Measurements from ENCODE around the gene DPYSL5. TPM values are rescaled to one million over a fixed set of nuclear protein-coding genes. Genes with fewer than 3 reads are reported as not detected.
A peak's percentile ranks its signal among the peaks of the same experiment; 100 is the strongest.

DPYSL5 gene
- polyA plus RNA-seq, 1 donor = 7.1 TPM

DNA sequence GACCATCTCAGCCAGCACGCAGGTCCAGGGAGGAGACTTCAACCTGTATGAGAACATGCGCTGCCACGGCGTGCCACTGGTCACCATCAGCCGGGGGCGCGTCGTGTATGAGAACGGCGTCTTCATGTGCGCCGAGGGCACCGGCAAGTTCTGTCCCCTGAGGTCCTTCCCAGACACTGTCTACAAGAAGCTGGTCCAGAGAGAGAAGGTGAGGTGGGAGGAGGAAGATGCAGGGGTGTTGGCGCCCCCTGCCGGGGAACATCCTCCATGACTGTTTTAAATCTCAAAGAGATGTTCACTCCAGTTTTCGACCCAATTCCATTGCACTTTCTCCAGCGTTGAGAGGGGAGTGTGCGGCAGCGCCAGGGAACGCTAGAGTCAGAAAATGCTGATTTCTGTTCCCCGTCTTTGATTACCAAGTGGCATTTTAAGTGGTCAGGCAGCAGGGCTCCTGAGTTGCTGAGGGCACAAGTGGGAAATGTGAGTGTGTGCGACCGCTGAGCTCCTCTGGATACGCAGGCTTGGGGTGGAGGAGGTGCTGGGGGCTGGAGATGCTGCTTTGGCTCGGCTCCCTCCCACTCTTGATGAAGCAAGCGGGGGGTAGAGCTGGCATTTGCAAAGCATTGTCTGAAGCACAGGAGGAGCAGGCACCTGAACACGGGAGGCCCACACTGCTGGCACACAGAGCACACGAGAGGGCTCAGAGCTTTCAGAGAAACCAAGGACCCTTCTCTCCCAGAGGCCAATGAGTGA lies 94.8 kb downstream of the DPYSL5 start:
- H3K27me3 ChIP-seq (ENCODE audit: control insufficient read depth, insufficient read depth, low read length) = peaks cover 41% of the 10 kb centered on the region
- no peaks in the 10 kb centered on the region for H3K4me1 ChIP-seq (ENCODE audit: control insufficient read depth, insufficient read depth, low read length)
- no CpG with 5 or more reads among the region's 28 CpGs for WGBS (ENCODE audit: insufficient coverage, low lambda C conversion rate)
- H3K36me3 ChIP-seq (ENCODE audit: control insufficient read depth, insufficient read depth, low read length) = no peaks in the 10 kb centered on the region
- no peak overlapping the region for H3K4me3 ChIP-seq (ENCODE audit: low read length)
- no peaks in the 10 kb centered on the region for H3K9me3 ChIP-seq (ENCODE audit: control insufficient read depth, low read depth, low read length)
- H3K27ac ChIP-seq (ENCODE audit: low read length) = no peak overlapping the region
- DNase-seq = peak; percentile 46 to 57

DNA sequence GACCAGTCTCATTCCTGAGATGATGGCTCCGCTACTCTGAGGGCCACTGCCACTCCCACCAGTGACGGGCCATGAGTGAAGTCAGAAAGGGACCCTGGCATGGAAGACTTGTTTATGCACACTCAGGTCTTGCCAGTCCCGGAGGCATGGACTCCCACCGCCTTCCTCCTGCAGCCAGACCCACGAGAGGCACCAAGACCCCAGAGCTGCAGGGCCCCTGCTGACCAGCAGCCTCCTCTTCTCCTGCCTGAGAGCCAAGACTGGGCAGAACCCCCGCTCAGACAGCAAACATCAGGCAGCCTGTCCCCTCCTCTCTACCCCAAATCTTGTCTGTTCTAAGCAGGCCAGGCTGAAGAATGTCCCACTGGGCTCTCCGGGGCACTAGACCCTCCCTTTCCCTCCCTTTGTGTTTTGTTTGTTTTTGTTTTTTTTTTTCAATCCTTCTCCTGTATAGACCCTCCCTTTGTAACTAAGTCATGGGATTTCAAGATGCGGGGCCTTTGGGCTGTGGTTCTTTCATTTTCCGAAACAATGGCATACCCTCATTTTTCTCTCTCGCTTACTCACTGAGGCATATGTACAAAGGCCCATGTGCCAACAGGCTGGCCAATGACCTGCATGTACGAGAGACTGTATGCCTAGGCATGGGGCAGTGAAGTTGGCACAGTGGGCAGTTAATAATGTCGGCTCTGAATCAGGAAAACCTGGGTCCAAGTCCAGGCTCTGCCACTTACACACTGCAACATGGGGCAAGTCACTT lies 98.2 kb downstream of the DPYSL5 start:
- H3K27me3 ChIP-seq (ENCODE audit: control insufficient read depth, insufficient read depth, low read length) = peaks cover 52% of the 10 kb centered on the region
- no peaks in the 10 kb centered on the region for H3K36me3 ChIP-seq (ENCODE audit: control insufficient read depth, insufficient read depth, low read length)
- no peak overlapping the region for H3K27ac ChIP-seq (ENCODE audit: low read length)
- H3K4me1 ChIP-seq (ENCODE audit: control insufficient read depth, insufficient read depth, low read length) = no peaks in the 10 kb centered on the region
- H3K9me3 ChIP-seq (ENCODE audit: control insufficient read depth, low read depth, low read length) = no peaks in the 10 kb centered on the region
- DNase-seq = no peak
- H3K4me3 ChIP-seq (ENCODE audit: low read length) = no peak overlapping the region
- 93% methylated on average over 3 of the region's 12 CpGs for WGBS (ENCODE audit: insufficient coverage, low lambda C conversion rate)

GRCh38 chr2:26946841-26947784 lies 99.2 kb downstream of the DPYSL5 start:
- no peaks in the 10 kb centered on the region for H3K4me1 ChIP-seq (ENCODE audit: control insufficient read depth, insufficient read depth, low read length)
- no peaks in the 10 kb centered on the region for H3K9me3 ChIP-seq (ENCODE audit: control insufficient read depth, low read depth, low read length)
- WGBS (ENCODE audit: insufficient coverage, low lambda C conversion rate) = 90% methylated on average over 2 of the region's 34 CpGs
- no peak overlapping the region for H3K27ac ChIP-seq (ENCODE audit: low read length)
- no peaks in the 10 kb centered on the region for H3K36me3 ChIP-seq (ENCODE audit: control insufficient read depth, insufficient read depth, low read length)
- no peak overlapping the region for H3K4me3 ChIP-seq (ENCODE audit: low read length)
- DNase-seq = no peak
- peaks cover 52% of the 10 kb centered on the region for H3K27me3 ChIP-seq (ENCODE audit: control insufficient read depth, insufficient read depth, low read length)

DNA sequence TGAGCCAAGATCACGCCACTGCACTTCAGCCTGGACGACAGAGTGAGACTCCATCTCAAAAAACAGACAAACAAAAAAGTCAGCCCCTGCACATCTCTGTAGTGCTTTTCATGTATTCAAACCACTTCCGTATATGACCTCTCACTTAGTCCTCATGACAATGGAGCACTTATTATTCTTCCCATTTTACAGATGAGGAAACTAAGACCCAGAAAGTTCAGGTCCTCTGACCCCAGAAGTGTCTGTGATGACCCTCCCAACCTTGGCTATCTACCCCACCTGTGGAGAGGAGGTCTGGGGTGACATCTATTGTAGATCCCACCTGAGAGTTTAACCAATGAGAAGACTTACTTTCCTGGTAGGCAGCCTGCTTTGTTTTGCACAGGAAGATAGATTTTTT lies 100.9 kb downstream of the DPYSL5 start:
- H3K9me3 ChIP-seq (ENCODE audit: control insufficient read depth, low read depth, low read length) = no peaks in the 10 kb centered on the region
- no peak overlapping the region for H3K4me3 ChIP-seq (ENCODE audit: low read length)
- no peaks in the 10 kb centered on the region for H3K4me1 ChIP-seq (ENCODE audit: control insufficient read depth, insufficient read depth, low read length)
- no peak overlapping the region for H3K27ac ChIP-seq (ENCODE audit: low read length)
- WGBS (ENCODE audit: insufficient coverage, low lambda C conversion rate) = 100% methylated on average over 1 of the region's 3 CpGs
- DNase-seq = no peak
- no peaks in the 10 kb centered on the region for H3K36me3 ChIP-seq (ENCODE audit: control insufficient read depth, insufficient read depth, low read length)
- peaks cover 43% of the 10 kb centered on the region for H3K27me3 ChIP-seq (ENCODE audit: control insufficient read depth, insufficient read depth, low read length)

GRCh38 chr2:26950246-26950645 lies 102.3 kb downstream of the DPYSL5 start:
- Histone ChIP-seq H3K27ac (ENCODE audit: low read length) (no peak overlapping the region), H3K27me3 (ENCODE audit: control insufficient read depth, insufficient read depth, low read length) (peaks cover 47% of the 10 kb centered on the region), H3K4me3 (ENCODE audit: low read length) (no peak overlapping the region), H3K4me1 (ENCODE audit: control insufficient read depth, insufficient read depth, low read length) (no peaks in the 10 kb centered on the region), H3K9me3 (ENCODE audit: control insufficient read depth, low read depth, low read length) (no peaks in the 10 kb centered on the region), H3K36me3 (ENCODE audit: control insufficient read depth, insufficient read depth, low read length) (no peaks in the 10 kb centered on the region)
- no CpG with 5 or more reads among the region's 5 CpGs for WGBS (ENCODE audit: insufficient coverage, low lambda C conversion rate)
- DNase-seq = no peak

- no peak overlapping the region for H3K27ac ChIP-seq (ENCODE audit: low read length)
- H3K27me3 ChIP-seq (ENCODE audit: control insufficient read depth, insufficient read depth, low read length) = peaks cover 45% of the 10 kb centered on the region
- no peak for DNase-seq
- 86% methylated on average over 1 of the region's 3 CpGs for WGBS (ENCODE audit: insufficient coverage, low lambda C conversion rate)
- no peaks in the 10 kb centered on the region for H3K9me3 ChIP-seq (ENCODE audit: control insufficient read depth, low read depth, low read length)
- no peaks in the 10 kb centered on the region for H3K4me1 ChIP-seq (ENCODE audit: control insufficient read depth, insufficient read depth, low read length)
- H3K4me3 ChIP-seq (ENCODE audit: low read length) = no peak overlapping the region
- H3K36me3 ChIP-seq (ENCODE audit: control insufficient read depth, insufficient read depth, low read length) = no peaks in the 10 kb centered on the region
These were observed 103.3 kb downstream of the DPYSL5 start for GRCh38 chr2:26951236-26951635.

DNA sequence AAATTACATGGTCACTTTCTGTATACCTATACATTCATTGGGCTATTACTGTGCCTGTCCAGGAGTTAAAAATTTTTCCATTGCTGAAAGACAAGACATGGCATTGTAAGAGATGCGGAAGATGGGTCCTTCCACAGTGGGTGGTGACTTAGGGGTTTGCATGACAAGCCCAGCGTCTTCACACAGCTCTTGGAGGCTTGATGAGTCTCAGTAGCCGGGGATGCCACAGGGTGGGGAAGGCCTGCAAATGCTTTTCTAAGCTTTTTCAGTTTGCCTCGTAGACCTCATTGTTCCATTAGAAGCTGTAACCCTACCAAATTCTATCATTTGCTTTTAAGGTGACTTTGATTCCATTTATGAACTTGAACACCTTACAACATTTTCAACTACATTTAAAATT lies 104.4 kb downstream of the DPYSL5 start:
- no peak for DNase-seq
- WGBS (ENCODE audit: insufficient coverage, low lambda C conversion rate) = 60% methylated on average over 1 of the region's 4 CpGs
- Histone ChIP-seq H3K27ac (ENCODE audit: low read length) (no peak overlapping the region), H3K9me3 (ENCODE audit: control insufficient read depth, low read depth, low read length) (no peaks in the 10 kb centered on the region), H3K36me3 (ENCODE audit: control insufficient read depth, insufficient read depth, low read length) (no peaks in the 10 kb centered on the region), H3K27me3 (ENCODE audit: control insufficient read depth, insufficient read depth, low read length) (peaks cover 43% of the 10 kb centered on the region), H3K4me1 (ENCODE audit: control insufficient read depth, insufficient read depth, low read length) (no peaks in the 10 kb centered on the region), H3K4me3 (ENCODE audit: low read length) (no peak overlapping the region)

- Histone ChIP-seq H3K9me3 (ENCODE audit: control insufficient read depth, low read depth, low read length) (no peaks in the 10 kb centered on the region), H3K27ac (ENCODE audit: low read length) (no peak overlapping the region), H3K4me3 (ENCODE audit: low read length) (no peak overlapping the region), H3K4me1 (ENCODE audit: control insufficient read depth, insufficient read depth, low read length) (no peaks in the 10 kb centered on the region), H3K27me3 (ENCODE audit: control insufficient read depth, insufficient read depth, low read length) (peaks cover 48% of the 10 kb centered on the region), H3K36me3 (ENCODE audit: control insufficient read depth, insufficient read depth, low read length) (no peaks in the 10 kb centered on the region)
- no peak for DNase-seq
- WGBS (ENCODE audit: insufficient coverage, low lambda C conversion rate) = no CpG with 5 or more reads among the region's 4 CpGs
These were observed 106.2 kb downstream of the DPYSL5 start for GRCh38 chr2:26954135-26954534.

- H3K27me3 ChIP-seq (ENCODE audit: control insufficient read depth, insufficient read depth, low read length) = peaks cover 57% of the 10 kb centered on the region
These were observed 109.1 kb downstream of the DPYSL5 start for GRCh38 chr2:26957041-26957440.

GRCh38 chr2:26957534-26957933 lies 109.6 kb downstream of the DPYSL5 start:
- Histone ChIP-seq H3K36me3 (ENCODE audit: control insufficient read depth, insufficient read depth, low read length) (no peaks in the 10 kb centered on the region), H3K4me3 (ENCODE audit: low read length) (no peak overlapping the region), H3K27me3 (ENCODE audit: control insufficient read depth, insufficient read depth, low read length) (peaks cover 55% of the 10 kb centered on the region), H3K27ac (ENCODE audit: low read length) (no peak overlapping the region), H3K9me3 (ENCODE audit: control insufficient read depth, low read depth, low read length) (no peaks in the 10 kb centered on the region), H3K4me1 (ENCODE audit: control insufficient read depth, insufficient read depth, low read length) (no peaks in the 10 kb centered on the region)
- no peak for DNase-seq
- no CpG with 5 or more reads among the region's 3 CpGs for WGBS (ENCODE audit: insufficient coverage, low lambda C conversion rate)

More at GRCh38 chr2:26957041-26957440, 109.1 kb downstream of the DPYSL5 start:
- Histone ChIP-seq H3K4me3 (ENCODE audit: low read length) (no peak overlapping the region), H3K9me3 (ENCODE audit: control insufficient read depth, low read depth, low read length) (no peaks in the 10 kb centered on the region), H3K36me3 (ENCODE audit: control insufficient read depth, insufficient read depth, low read length) (no peaks in the 10 kb centered on the region), H3K4me1 (ENCODE audit: control insufficient read depth, insufficient read depth, low read length) (no peaks in the 10 kb centered on the region), H3K27ac (ENCODE audit: low read length) (no peak overlapping the region)
- no peak for DNase-seq
- WGBS (ENCODE audit: insufficient coverage, low lambda C conversion rate) = 88% methylated on average over 2 of the region's 3 CpGs

Measured in large intestine (tissue), 3 donors.